GM18507 (cell line): ENCODE data around the gene ITGA5.
"Not testable (repeated sequence)": the region's sequence is repeated elsewhere in the genome, so short reads cannot be mapped to it uniquely, and the experiment has no call there.

Experiments used
- DNase-seq: peaks from one replicate; pipeline ENCODE4 v3.0.0; 2011; ENCODE audit warnings: low read depth; ENCODE audit not compliant: insufficient read length; ENCODE audit errors: extremely low spot score
- FAIRE-seq: peaks from 2 replicates; lab custom pipeline; 2011; peaks lifted over from hg19 to GRCh38; lab: Jason Lieb, UNC

ITGA5 gene

DNA sequence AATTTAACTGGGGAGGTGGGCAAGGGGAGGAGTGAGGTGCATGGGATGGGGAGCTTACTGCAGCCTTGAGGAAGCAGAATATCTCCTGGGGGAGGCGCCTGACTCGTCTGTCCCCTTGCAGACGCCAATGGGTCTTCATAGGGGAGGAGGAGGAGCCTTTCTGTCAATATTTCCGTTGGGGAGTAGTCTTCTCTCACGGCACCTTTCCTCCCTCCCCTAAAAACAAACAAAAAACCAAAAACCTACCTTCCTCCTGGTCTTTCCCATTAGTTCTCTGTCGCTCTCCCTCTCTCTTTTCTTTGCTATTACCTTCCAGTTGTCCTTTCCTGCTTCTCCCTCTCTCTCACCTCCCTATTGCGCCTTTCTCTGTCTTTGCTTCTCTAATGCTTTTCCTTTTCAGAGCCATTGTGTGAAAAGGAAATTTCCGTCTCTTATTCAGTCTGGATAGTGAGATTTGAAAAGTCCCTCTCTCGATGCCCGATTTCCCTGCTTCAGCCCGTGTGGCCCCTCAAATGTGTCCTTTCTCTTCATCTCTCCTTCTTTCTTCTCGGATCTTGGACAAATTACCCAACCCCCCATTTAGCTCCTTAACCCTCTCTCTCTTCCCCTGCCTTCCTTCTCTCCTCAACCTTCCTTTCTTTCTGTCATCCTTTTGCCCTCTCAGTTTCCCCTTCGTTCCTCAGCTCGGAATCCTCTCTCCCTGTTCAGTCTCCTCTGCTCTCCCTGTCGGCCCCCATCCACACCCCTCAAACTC is 60.7 kb downstream of the ITGA5 start:
- peak; percentile 70 for FAIRE-seq
- DNase-seq, result peak; percentile 45

- no peak for FAIRE-seq
- DNase-seq, result no peak
These were observed 61.4 kb downstream of the ITGA5 start for GRCh38 chr12:54357506-54358190.

GRCh38 chr12:54356951-54357356 is 62.1 kb downstream of the ITGA5 start:
- FAIRE-seq (no peak), DNase-seq (no peak)

GRCh38 chr12:54356228-54356627 is 62.8 kb downstream of the ITGA5 start:
- DNase-seq (no peak), FAIRE-seq (no peak)

DNA sequence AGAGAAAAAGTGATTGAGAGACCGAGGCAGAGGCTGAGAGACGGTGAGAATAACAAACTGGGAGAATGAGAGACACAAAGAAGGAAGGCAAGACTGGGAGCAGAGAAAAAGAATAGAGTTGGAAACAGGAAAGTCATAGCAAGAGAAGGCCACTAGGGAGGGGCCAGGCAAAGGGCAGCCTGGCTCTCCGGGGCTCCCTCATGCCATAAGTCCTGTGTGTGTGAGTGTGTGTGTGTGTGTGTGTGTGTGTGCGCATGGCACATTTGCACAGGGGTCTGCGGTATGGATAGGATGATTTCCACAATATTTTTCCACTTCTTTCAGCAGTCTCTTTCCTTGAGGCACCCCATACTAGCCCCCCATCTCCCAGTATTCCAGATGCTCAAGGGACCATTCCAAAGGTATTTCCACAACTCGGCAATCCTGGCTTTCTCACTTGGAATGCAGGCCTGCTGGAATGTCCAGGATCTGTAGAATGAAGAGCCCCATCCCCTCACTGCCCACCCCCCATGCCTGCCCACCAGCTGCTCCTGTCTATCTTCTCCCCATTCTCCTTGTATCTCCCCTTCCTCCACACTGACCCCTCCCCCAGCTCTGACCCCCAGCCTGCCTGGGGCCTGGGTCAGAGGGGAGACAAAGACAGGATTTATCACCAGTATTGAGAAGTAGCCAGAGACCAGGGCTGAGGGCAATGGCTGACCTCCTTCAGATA is 63.8 kb downstream of the ITGA5 start:
- no peak for DNase-seq
- no peak for FAIRE-seq

GRCh38 chr12:54354271-54354670 is 64.8 kb downstream of the ITGA5 start:
- not testable (repeated sequence) for DNase-seq, FAIRE-seq

GRCh38 chr12:54352891-54353874 is 65.9 kb downstream of the ITGA5 start:
- DNase-seq (no peak), FAIRE-seq (no peak)

- no peak for DNase-seq
- no peak for FAIRE-seq
These were observed 67.0 kb downstream of the ITGA5 start for GRCh38 chr12:54352022-54352531.

GRCh38 chr12:54351341-54351740 is 67.7 kb downstream of the ITGA5 start:
- DNase-seq, result no peak
- FAIRE-seq, result no peak

DNA sequence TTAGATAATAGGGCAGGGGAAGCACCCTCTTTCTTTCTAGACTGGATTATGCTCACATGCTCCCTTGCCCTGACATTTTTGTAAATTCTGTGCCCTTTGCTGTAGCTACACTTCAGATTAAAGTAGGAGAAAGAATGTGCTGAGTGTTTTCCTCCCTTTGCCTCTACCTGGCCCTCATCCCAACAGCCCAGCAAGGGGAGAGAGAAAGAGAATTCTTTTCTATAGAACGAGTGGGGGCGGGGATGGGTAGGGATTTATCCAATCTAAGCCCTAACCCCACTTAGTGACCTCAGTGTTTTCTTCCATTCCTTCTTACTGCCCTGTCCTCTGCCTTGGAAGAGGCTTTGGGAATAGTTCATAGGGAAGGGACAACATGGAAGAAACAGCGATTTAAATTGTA is 68.3 kb downstream of the ITGA5 start:
- DNase-seq, result no peak
- FAIRE-seq, result no peak

GRCh38 chr12:54349679-54350078 is 69.4 kb downstream of the ITGA5 start:
- FAIRE-seq, result no peak
- no peak for DNase-seq

- FAIRE-seq (no peak), DNase-seq (no peak)
These were observed 70.0 kb downstream of the ITGA5 start for GRCh38 chr12:54349036-54349435.
